ENCODE data around the gene COTL1.
"Not testable (repeated sequence)": the region's sequence is repeated elsewhere in the genome, so short reads cannot be mapped to it uniquely, and the experiment has no call there.

The COTL1 gene

DNA sequence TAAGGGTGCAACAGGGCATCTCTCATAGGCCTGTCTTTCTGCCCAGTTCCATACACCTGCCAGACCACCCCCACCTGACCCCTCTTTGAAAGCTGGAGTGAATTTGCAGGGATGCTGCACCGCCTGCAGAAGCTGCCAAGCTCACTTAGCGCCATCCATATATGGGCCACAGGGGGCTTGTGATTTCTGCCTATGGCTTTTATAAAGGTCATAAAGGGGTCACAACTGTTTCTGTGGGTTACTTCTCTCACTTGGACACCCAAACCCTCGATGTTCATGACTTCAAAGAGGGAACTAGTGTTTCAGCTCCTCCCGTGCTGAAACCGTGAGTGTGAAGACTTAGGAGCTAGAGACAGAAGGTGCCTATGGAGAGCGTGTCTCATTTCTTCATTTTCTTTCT is 89.6 kb downstream of the COTL1 start:
- no peak for DNase-seq (ENCODE audit: low spot score)

DNA sequence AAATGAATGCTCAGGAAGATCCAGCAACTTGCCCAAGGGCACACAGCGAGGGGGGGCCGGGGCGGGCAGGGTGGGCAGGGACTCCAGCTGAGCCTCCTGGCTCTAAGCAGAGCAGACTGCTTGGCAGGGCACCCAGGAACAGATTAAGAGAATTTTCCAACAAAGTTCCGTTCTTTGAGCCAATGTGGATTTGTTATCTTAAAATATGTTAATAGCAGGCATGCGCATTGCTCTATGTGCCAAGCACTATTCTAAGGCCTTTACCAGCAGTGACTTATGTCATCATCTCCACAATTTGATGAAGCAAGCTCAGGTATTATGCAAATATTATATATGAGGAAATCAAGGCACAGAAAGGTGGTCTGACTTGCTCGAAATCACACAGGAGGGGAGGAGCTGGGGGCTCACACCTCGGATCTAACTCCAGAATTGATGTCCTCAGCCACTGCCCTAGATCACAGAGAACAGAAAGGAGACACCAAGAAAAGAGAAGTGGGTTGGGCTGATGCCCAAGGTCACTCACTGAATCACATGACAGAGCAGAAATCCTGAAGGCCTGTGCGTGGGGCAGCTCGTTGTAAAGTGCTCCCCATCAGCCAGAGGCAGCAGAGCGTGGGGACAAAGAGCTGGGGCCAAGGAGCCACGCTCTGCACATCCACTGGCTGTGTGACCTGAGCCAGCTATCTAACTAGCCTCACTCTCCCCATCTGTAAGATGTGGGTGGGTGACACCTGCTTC is 90.2 kb downstream of the COTL1 start:
- DNase-seq (ENCODE audit: low spot score): no peak

DNA sequence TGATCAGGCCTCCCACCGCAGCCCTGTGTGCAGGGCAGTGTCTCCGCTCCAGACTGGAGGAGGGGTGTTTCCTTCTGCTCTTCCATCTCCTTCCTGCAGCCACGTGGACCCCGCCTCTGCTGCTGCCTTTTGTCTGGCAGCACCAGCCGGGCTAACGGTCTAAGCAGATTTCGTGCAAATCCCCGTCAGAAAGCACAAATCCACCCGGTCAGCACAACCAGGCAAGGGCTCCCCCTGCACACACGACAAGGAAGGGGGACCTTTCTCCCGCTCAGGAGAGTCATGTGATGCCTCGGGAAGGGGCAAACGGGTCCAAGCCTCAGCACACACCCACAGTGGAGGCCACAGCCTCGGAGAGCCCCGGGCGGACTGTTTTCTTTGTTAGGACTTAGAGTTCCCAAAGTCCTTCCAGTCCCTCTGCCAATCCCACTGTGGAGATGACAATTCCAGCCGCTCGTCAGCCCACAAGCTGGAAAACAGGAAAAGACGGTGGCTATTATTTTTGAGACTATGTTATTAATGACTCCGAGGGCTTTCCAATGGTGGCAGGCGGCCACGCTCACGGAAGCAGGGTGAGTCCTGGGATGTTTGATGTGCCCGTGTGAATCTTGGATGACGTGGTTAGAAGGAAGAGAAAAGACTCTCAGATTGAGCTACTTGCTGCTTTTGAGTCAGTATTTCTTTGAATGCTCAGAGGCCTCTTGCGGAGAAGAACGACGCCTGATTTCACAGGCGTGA is 90.9 kb downstream of the COTL1 start:
- no peak for DNase-seq (ENCODE audit: low spot score)

DNA sequence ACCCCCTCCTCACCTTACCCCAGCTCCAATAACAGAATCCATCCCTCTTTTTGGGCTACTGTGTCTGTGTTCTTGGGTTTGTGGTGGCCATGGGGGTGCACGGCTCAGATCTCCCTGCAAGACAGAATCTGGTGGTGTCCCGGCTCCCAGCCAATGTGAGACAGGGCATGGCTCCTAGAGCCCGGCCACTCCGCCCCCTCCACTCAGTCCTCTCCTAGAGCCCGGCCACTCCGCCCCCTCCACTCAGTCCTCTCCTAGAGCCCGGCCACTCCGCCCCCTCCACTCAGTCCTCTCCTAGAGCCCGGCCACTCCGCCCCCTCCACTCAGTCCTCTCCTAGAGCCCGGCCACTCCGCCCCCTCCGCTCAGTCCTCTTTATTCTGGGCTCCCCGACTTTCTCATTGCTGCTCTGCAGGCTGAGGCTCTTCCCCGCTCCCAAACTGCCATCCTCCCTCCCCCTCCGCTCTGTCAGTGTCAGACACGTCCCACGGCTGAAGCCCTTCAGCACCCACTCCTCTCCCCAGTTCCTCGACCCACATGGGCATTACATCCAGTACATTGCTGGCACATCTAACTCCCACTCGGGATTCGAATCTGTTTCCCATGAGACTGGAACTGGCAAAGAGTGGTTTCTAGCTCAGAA is 92.8 kb downstream of the COTL1 start:
- DNase-seq (ENCODE audit: low spot score): not testable (repeated sequence)

DNA sequence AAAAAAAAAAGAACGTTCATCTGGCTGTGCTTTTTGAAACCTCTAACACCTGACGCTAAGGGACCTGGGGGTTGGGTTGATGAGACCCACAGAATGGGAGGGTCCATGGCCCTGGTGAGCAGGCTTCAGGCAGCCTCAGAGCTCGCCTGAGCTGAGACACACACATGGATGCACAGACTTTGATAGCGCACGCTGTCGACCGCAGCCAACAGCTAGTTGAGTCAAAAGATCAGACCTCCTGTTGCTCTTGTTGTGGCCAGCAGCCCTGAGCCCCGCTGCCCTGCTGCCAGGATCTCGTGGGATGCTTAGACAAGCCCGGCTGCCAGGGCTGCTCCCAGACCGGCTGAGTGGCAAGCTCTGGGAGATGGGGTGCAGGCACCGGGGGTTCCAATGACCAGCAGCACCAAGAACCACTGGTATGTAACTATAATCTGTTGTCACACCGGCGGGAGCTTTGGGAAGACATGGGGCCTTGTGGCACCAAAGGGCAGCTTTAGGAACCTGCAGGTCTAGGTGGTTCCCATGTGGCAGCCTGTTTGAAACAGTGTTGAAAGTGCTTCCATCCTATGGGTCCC is 93.4 kb downstream of the COTL1 start:
- no peak for DNase-seq (ENCODE audit: low spot score)

DNA sequence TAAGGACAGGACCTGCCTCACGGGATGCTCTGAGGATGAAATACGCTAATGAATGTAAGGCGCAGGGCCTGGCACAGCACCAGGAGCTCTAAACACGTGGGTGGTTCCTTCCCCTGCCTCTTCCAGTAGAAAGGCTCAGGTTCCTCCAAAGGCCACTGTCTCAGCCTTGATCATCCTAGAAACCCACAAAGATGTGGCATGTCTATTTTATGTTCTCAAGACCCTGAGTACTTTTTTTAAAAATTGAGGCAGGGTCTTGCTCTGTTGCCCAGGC is 96.4 kb downstream of the COTL1 start:
- DNase-seq (ENCODE audit: low spot score): no peak

DNA sequence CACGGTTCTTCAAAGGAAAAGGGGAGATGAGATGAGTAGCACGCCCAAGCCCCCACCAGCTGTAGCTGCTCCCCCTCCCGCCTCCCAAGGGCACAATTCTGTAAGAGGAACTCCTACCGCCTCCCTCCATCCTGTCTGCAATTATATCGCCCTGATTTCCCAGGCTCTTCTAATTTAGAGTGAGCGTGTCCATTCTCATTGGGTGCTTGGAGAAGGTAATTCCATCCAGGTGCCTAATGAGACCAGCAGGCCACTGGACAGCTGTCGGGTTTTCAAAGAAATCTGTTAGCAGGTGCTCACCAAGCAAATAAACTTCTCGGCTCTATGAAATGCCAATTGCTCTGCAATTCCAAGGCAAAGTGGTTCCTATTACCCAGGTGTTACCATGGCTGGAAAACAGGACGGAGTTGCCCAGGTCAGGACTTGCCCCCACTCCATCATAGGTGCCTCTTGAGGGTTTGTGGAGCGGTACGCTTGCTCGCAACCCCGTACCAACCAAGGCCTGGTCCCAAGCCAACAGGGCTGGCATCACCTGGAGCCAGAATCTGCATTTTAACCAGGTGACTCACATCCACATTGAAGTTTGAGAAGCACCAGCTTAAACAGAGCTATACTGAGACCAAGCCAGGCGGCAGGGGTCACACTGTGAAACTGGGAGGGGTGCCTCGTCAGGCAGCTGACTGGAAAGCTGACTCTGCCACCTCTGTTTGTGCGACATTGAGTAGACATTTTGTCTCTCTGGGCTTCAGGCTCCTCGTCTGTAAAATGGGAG is 97.0 kb downstream of the COTL1 start:
- DNase-seq (ENCODE audit: low spot score): no peak

DNA sequence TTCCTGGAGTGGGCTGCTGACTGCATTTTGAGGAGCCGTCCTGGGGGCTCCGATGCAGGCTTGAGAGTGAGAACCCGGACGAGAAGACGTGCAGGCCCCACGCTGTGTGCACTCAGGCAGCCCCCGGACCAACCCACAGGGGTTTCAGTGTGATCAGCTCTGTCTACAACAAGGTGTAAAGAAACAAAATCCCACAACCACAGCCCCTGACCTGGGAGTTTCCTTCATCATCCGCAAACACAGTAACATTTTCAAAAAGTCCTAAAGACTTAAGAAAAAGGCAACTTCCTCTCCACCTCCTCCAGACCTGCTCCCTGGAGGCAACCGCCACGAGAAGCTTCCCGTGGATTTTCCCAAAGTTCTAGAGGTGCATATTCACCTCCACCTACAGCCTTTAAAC is 98.0 kb downstream of the COTL1 start:
- DNase-seq (ENCODE audit: low spot score): no peak

DNA sequence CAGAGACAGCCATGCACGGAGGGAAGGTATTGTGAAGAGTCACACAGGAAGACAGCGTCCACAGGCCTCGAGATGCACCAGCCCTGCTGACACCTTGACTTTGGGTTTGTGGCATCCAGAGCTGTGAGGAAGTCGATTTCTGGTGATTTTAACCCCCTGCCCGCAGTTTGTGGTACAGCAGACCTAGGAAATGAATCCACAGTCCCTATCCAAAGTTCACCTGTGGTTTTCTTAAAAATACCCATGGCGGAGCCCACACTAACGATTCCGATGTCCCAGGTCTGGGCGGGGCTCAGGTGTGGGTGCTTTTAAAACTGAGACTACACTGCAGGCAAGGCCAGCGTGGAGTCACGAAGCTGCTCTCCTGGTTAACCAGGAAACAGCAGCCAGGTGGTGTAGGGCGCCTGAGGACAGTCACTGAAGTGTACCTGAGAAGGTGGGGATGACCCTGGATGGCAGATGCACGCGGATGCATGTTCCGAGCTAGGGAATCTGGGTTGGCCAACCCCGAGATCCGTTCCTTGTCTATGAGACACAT is 99.0 kb downstream of the COTL1 start:
- no peak for DNase-seq (ENCODE audit: low spot score)

DNA sequence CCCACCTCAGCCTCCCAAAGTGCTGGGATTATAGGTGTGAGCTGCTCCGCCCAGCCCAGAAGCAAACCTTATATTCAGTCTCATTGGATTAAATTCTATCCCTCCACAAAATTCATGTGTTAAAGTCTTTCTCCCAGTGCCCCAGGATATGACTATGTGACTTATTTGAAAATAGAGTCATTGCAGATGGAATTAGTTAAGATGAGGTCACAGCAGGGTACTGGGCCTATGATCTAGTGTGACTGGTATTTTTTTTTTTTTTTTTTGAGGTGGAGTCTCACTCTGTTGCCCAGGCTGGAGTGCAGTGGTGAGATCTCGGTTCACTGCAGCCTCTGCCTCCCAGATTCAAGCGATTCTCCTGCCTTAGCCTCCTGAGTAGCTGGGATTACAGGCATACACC is 99.7 kb downstream of the COTL1 start:
- not testable (repeated sequence) for DNase-seq (ENCODE audit: low spot score)

DNA sequence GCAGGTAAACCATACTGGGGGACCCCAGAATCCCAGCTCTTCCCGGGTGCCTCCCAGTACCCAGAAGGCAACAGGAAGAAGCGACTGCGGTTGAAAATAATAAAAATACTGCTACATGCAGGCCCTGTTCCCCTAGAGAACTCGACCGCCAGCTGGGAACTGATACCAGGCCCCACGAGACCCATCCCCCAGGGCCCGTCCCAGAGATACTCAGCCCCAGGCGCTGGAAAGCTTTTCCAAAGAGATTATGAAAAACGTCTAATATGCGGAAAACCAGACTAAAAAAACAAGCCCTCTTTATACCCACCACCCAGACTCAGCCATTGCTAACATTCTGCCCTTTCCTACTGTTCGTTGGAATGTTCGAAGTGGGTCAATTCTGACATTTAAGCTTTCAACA is 100.5 kb downstream of the COTL1 start:
- DNase-seq (ENCODE audit: low spot score): no peak

All from HuH-7 (cell line).